ENCODE measurements around the gene SLC22A4.

The SLC22A4 gene

DNA sequence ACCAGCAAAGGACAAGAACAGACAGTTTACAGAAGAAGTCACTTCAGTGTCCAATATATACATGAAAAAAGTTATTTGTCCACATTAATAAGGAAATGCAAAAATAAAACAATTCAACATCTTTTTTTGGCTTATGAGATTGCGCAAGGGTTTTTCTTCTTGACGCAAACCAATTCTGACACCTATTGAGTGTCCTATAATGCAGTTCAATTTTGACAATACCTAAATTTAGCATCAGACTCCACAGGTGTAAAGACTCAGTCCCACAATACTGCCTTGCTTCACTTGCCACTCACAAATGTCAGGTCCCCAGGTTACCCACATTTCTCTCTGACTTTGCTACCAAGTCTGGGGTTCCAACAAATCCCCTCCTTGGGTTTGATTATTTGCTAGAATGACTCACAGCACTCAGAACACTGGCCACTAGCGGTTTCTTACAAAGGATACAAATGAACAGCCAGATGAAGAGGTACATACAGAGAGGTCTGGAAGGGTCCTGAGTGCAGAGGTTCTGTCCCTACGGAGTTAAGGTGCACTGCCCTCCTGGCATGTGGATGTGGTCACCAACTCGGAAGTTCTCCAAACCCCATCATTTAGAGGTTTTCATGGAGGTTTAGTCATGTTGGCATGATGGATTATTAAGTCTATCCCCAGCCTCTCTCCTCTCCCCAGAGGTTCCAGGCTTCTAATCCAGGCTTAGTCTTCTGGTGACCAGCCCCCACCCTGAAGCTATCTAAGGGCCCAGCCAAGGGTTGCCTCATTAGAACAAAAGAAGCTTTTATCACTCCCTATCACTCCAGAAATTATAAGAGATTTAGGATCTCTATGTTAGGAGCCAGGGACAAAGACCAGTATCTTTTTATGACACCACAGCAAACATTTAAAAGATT lies 48.3 kb downstream of the SLC22A4 start:
- no peak for DNase-seq (ENCODE audit: low read depth)

GRCh38 chr5:132344775-132345514 lies 50.8 kb downstream of the SLC22A4 start:
- no peak for DNase-seq (ENCODE audit: low read depth)

DNA sequence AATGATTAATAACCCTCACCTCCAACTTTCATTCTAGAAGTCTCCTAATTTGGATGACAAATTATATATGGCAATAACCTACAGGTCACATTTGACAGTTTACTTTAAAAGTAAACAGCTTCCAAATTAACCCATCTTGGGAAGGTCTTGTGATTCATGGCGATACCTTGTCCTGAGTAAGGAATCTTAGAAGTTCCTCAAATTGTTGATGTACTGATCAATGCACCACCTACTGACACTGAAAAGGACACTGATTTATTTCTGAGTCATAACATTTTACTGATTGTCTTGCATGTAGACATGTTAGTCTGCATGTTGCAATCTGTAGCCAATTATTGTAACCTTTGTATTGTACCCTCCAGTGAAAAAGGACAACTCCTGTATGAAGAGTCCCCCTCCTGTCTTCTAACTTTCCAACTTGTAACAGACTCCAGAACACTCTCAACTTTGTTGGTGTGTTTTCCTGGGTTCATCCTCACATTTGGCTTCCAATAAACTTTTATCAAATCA lies 59.3 kb downstream of the SLC22A4 start:
- DNase-seq (ENCODE audit: low read depth), result no peak

GRCh38 chr5:132354381-132355139 lies 60.4 kb downstream of the SLC22A4 start:
- DNase-seq (ENCODE audit: low read depth), result no peak

DNA sequence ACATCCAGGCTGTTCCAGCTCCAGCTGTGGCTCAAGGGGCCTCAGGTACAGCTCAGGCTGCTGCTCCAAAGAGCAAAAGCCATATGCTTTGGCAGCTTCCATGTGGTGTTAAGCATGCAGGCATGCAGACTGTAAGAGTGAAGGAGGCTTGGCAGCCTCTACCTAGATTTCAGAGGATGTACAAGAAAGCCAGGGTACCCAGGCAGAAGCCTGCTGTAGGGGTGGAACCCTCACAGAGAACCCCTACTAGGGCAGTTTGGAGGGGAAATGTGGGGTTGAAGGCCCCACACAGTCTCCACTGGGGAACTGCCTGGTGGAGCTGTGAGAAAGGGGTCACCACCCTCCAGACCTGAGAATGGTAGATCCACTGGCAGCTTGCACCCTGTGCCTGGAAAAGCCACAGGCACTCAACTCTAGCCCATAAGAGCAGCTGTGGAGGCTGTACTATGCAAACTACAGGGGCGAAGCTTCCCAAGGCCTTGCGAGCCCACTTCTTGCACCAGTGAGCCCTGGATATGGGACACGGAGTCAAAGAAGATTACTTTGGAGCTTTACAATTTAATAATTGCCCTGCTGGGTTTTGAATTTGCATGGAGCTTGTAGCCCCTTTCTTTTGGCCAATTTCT lies 61.1 kb downstream of the SLC22A4 start:
- DNase-seq (ENCODE audit: low read depth), result no peak

- no peak for DNase-seq (ENCODE audit: low read depth)
These were observed 64.6 kb downstream of the SLC22A4 start for GRCh38 chr5:132358775-132359174.

GRCh38 chr5:132362086-132362485 lies 67.9 kb downstream of the SLC22A4 start:
- DNase-seq (ENCODE audit: low read depth), result no peak

DNA sequence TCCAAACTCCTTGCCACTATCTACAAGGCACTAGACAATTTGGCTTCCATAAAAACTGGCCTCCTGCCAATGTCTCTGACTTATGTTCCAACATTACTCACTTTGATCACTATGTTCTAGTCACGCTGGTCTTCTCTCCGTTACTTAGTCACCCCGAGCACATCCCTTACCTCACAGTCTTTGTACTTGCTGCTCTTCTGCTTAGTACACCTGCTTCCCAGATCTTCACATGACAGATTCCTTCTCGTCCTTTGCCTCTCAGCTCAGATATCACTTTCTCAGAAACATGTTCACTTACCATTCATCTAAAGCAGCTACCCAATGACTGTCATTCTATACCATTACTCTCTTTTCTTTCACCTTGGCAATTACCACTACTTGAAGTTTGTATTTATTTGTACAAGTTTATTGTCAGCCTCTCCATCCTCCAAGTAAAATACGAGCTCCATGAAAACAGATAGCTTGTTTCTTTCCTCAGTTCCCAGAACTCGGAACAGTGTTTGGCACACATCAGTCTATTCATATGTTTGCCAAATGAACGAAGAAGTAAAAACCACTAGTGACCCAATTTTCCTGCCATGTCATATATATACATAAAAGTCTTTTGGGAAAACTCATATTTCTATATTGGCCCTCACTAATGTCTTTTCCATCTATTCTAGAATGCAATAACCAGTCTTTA lies 69.4 kb downstream of the SLC22A4 start:
- no peak for DNase-seq (ENCODE audit: low read depth)

- no peak for DNase-seq (ENCODE audit: low read depth)
These were observed 70.1 kb downstream of the SLC22A4 start for GRCh38 chr5:132364319-132364718.

DNA sequence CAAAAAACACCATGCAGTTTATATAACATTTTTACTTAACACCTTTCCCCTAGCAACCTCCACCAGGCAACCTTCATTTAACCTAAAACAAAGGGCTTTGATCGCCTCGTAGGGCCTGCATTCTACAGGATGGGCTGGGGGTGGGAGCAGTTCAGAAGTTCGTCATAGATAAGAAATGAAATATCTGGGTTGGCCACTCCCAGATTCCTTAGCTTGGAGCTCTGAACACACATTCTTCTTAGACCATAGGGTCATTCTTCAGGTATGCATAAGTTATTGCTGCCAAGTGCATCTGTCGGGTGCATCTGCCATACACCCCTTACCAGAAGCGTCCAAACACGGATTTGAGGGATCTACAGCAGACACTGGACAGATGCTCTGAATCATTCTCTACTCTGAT lies 71.0 kb downstream of the SLC22A4 start:
- DNase-seq (ENCODE audit: low read depth), result no peak

DNA sequence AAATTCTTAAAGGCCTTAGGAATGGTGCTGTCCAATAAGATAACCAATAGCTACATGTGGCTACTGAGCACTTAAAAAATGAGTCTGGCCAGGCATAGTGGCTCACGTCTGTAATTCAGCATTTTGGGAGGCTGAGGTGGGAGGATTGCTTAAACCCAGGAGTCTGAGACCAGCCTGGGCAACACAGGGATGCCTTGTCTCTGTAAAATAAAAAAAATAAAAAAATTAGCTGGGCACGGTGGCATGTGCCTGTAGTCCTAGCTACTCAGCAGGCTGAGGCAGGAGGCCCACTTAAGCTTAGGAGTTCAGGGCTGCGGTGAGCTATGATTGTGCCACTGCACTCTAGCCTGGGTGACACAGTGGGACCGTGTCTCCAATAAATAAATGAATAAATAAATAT lies 74.0 kb downstream of the SLC22A4 start:
- DNase-seq (ENCODE audit: low read depth), result no peak

- no peak for DNase-seq (ENCODE audit: low read depth)
These were observed 74.8 kb downstream of the SLC22A4 start for GRCh38 chr5:132369007-132369473.

DNA sequence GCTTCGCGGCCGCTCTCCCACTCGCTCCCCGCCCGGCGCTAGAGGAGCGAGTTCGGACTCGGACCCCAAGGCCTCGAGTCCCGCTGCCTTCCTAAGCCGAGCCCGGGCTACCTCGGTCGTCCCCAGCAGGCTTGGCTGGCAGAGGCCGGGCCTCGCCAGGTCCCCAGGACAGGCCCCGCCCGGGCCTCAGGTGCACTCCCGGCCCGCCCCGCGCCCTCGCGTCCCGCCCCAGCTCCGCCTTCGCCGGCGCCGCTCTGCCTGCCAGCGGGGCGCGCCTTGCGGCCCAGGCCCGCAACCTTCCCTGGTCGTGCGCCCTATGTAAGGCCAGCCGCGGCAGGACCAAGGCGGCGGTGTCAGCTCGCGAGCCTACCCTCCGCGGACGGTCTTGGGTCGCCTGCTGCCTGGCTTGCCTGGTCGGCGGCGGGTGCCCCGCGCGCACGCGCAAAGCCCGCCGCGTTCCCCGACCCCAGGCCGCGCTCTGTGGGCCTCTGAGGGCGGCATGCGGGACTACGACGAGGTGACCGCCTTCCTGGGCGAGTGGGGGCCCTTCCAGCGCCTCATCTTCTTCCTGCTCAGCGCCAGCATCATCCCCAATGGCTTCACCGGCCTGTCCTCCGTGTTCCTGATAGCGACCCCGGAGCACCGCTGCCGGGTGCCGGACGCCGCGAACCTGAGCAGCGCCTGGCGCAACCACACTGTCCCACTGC lies 75.4 kb downstream of the SLC22A4 start, which contains the start of gene SLC22A5:
Gene SLC22A5 (plus strand): TSS at position 237 of the 707 bp plus-strand sequence. CDS start 263 bp downstream, at position 500.
- DNase-seq (ENCODE audit: low read depth), result peak; percentile 72

DNA sequence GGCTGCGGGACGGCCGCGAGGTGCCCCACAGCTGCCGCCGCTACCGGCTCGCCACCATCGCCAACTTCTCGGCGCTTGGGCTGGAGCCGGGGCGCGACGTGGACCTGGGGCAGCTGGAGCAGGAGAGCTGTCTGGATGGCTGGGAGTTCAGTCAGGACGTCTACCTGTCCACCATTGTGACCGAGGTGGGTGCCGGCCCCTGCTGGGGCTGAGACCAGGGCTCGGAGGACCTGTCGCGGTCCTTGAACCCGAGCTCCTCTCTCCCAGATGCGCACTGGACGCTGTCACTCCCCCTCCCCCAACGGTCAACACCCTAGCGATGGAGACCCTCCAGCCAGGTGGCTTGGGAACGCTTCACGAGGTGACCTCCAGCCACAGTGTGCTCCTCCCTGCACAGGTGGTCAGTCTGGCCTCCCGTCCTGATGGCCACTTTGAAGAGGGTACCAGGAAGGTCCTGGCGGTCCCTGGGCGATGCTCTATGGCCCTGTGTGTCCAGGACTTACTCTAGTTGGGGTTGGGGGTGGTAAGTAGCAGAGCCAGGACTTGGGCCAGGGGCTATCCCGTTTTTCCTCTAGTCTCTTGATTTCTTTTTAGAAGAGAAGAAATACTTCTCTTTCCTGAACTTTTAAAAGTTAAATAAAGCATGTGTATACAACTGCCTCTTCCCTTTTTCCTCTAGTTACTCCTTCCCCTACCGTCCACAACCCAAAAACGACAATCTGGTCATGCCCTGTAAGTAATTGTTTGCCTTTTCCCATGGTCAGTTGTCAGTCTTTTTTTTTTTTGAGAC lies 76.2 kb downstream of the SLC22A4 start:
- DNase-seq (ENCODE audit: low read depth), result no peak

GRCh38 chr5:132370971-132371602 lies 76.9 kb downstream of the SLC22A4 start:
- DNase-seq (ENCODE audit: low read depth), result no peak

GRCh38 chr5:132371603-132371994 lies 77.4 kb downstream of the SLC22A4 start:
- DNase-seq (ENCODE audit: low read depth), result no peak

DNA sequence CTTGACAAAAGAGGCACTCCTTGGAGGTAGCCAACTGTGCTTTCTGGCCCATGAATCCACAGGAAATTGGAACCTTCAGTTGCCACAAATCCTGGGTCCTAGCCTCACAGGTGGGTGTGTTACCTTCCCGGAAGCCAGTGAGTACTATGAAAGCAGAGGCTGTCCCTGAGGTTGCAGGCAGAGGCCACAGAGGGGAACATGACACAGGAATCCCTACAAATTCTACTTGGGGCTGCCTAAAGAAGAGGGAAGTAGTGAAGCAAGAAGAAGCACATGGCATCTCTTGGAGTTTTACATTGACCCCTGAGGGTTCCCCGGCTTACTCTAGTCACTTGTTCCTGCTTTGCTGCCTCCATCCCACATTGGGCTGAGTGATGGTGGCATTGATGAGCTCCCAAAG lies 77.9 kb downstream of the SLC22A4 start:
- DNase-seq (ENCODE audit: low read depth), result no peak

GRCh38 chr5:132372542-132372941 lies 78.3 kb downstream of the SLC22A4 start:
- no peak for DNase-seq (ENCODE audit: low read depth)

DNA sequence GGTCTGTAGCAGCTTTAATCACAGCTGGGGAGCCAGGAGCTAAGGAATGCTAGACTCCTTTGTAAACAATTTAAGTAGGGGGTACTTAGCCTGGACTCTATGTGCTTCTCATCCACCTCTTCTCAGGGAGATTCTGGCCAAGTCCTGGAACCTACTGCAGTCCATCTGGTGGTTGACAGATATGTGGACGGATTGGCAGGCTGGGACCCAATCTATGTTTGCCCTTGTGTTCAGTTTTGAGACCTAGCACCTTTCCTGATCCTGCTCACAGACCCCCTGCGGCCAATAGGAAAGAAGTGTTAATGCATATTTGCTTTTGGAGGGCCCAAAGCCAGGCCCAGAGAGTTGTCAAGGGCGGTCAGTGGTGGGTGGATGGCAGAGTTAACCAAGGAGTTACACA lies 81.8 kb downstream of the SLC22A4 start:
- no peak for DNase-seq (ENCODE audit: low read depth)
